Fibroblast of skin of right quadriceps (primary cell): ENCODE data around the gene SLC16A9.
"Not testable (repeated sequence)": the region's sequence is repeated elsewhere in the genome, so short reads cannot be mapped to it uniquely, and the experiment has no call there.

Experiments
- DNase-seq: peaks from one replicate; pipeline ENCODE4 v3.0.0-alpha.2; 2013

SLC16A9 gene

GRCh38 chr10:59672150-59672875 lies 37.3 kb downstream of the SLC16A9 start:
- DNase-seq, result no peak

GRCh38 chr10:59670269-59670668 lies 39.4 kb downstream of the SLC16A9 start:
- DNase-seq, result no peak

- DNase-seq, result peak; percentile 69
Observed at GRCh38 chr10:59668096-59668495, 41.6 kb downstream of the SLC16A9 start.

GRCh38 chr10:59666310-59666709 lies 43.3 kb downstream of the SLC16A9 start:
- no peak for DNase-seq

GRCh38 chr10:59663213-59663612 lies 46.4 kb downstream of the SLC16A9 start:
- not testable (repeated sequence) for DNase-seq

GRCh38 chr10:59657724-59658123 lies 51.9 kb downstream of the SLC16A9 start:
- DNase-seq, result no peak

- peak; percentile 13 for DNase-seq
Observed at GRCh38 chr10:59655309-59655708, 54.3 kb downstream of the SLC16A9 start.

- no peak for DNase-seq
Observed at GRCh38 chr10:59654007-59654406, 55.6 kb downstream of the SLC16A9 start.

GRCh38 chr10:59651902-59652301 lies 57.7 kb downstream of the SLC16A9 start:
- DNase-seq, result no peak

- no peak for DNase-seq
Observed at GRCh38 chr10:59649606-59650346, 59.9 kb downstream of the SLC16A9 start.

- DNase-seq, result peak; percentile 13
Observed at GRCh38 chr10:59648711-59649201, 60.9 kb downstream of the SLC16A9 start.

GRCh38 chr10:59644841-59645240 lies 64.8 kb downstream of the SLC16A9 start:
- DNase-seq, result no peak

- not testable (repeated sequence) for DNase-seq
Observed at GRCh38 chr10:59641688-59642087, 68.0 kb downstream of the SLC16A9 start.

- peak; percentile 15 for DNase-seq
Observed at GRCh38 chr10:59635502-59636290, 74.0 kb downstream of the SLC16A9 start.

GRCh38 chr10:59634102-59634501 lies 75.5 kb downstream of the SLC16A9 start:
- DNase-seq, result no peak

- no peak for DNase-seq
Observed at GRCh38 chr10:59633063-59633462, 76.6 kb downstream of the SLC16A9 start.

GRCh38 chr10:59631882-59632807 lies 77.5 kb downstream of the SLC16A9 start:
- DNase-seq, result no peak

- DNase-seq, result no peak
Observed at GRCh38 chr10:59631237-59631636, 78.4 kb downstream of the SLC16A9 start.

GRCh38 chr10:59628965-59629364 lies 80.7 kb downstream of the SLC16A9 start:
- no peak for DNase-seq

- DNase-seq, result no peak
Observed at GRCh38 chr10:59628456-59628855, 81.2 kb downstream of the SLC16A9 start.

GRCh38 chr10:59627366-59628018 lies 82.2 kb downstream of the SLC16A9 start:
- DNase-seq, result no peak

GRCh38 chr10:59626523-59626869 lies 83.2 kb downstream of the SLC16A9 start:
- DNase-seq, result no peak
